GM21423 (cell line): ENCODE data around the gene FBXW2.

Source experiments
- ATAC-seq: cut with Tn5 transposase; IDR thresholded peaks from one replicate; pipeline ENCODE4 v1.9.1; 2021; ENCODE audit warnings: mild to moderate bottlenecking, moderate library complexity; ENCODE audit not compliant: unreplicated experiment

The FBXW2 gene

DNA sequence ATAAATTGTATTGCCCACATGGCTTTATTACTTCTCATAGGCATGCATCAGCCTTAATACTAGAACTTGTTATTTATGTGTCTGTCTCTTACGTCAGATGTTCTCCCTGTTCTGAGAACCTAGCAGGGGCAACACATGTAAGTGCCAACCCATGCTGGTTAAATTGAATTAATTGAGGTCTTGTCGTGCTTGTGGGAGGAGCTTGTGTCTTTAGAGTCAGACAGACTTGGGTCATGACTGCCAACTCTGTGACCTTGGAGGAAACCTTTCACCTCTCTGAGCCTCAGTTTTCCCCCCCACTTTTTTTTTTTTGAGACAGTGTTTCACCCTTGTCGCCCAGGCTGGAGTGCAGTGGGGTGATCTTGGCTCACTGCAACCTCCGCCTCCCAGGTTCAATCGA, 76.7 kb downstream of the FBXW2 start:
- no peak for ATAC-seq

DNA sequence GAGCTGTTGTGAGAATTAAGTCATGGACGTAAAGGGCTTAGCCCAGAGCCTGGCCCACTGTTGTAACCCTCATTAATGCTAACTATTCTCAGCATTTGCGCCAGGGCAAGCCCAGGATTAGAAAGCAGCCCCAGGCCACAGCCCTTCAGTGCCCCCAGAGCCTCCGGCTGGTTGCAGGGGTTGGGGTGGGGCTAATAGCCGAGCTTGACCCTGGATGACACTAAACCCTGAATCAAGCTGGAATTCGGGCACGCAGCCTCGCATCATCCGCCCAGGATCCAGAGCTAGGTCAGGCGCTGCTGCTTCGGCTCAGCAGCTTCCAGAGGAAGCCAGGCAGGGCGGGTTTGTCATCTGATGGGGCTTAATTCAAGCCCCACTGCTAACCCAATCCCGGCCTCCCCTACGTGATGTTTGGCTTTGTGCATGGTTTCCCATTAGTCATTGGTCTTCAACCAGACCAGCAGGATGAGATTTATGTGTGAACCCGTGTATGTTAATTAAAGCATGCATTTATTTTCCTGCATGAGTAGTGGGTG, 77.8 kb downstream of the FBXW2 start:
- no peak for ATAC-seq

DNA sequence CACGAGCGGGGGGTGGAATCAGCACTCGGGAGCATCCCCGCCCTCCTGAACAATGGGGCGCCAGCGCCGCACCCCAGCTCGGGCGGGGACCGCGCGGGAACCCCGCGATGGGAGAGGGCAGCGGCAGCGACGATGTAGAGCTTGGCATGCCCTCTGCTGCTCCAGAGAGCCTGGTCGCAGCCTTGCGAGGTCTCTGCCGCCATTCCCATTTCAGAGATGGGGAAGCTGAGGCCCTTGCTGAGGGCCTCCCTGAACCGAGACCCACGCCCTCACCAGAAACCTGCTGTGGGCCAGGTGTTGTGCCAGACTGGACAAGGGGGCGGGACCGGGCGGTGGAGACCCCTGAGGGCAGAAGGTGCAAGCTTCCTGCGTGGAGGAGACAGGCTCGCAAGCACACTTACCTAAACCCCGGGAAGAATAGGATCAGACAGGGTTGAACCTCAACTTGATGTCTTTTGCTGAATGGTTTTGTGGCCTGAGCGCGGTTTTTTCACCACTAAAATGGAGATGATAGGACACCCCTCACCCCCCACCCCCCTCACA, 78.3 kb downstream of the FBXW2 start:
- ATAC-seq, result peak; percentile 15

DNA sequence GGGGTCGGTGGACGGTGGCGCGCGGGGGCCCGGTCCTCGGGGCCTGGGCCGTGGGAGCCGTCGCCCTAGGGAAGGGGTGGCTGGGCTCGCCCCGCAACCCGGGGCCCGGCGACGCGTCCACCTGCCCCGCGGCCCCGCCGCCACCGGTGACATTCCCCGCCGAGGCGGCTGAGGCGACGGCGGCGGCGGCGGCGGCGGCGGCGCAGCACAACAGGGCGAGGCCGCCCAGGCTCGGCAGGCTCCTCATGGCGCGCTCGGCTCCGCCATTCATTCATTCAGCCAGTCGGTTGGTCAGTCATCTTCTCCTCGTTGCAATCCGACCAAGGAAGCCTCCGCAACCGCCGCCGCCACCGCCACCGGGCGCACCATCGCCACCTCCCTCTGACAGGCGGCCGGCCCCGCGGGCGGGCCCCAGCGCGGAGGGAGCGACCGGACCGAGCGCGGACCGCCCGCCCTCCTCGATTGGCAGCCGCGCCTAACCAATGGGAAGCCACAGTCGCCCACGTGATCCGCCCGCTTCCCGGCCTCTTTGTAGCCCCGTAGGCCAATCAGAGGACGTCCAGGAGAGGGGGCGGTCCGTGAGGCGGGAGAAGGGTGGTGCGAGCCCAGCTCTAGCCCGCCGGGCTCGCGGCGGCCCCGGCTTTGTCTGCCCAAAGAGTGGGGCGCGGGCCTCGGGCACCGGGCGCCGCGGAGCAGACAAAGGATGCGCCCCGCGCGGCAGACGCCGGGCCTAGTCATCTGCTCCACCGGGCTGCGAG, 78.9 kb downstream of the FBXW2 start, which contains the start of gene MEGF9:
MEGF9 (minus strand) TSS at position 383 of the 758 bp plus-strand sequence; CDS start at position 271, 112 bp downstream.
- ATAC-seq, result peak; percentile 94

DNA sequence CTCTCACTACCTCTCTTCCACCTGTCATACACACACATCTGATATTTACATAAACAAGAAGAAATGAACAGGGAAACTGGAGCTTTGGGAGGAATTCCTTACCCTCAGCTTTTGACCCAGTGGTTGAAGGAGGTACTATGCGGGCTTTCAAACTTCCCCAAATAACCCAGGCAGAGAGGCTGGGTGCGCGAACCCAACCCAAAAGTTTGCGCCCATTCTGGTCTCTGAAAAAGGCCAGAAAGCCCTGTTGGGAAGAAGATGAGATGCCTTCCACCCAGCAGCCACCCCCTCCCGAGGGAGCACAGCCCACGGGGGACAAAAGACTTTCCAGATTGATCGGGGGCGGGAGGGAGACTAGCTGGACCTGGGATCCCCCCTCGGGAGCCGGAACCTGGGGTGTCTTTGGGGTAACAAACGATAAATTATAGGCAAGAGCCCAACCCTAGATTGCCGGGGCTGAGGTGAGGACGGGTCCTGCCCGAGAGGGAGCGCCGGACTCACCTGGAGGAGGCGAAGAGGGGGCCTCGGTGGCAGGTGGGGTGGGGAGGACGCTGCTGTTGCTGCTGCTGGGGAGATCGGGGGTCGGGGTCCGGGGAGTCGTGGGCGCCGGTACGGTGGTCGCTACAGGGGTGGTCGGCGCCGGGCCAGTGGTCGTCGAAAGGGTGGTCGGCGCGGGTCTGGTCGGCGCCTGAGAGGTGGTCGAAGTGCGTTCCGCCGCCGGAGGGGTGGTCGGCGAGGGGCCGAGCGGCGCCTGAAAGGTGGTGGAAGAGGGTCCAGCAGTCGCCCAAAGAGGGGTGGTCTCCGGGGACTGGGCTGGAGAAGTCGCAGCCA, 79.7 kb downstream of the FBXW2 start:
- no peak for ATAC-seq

DNA sequence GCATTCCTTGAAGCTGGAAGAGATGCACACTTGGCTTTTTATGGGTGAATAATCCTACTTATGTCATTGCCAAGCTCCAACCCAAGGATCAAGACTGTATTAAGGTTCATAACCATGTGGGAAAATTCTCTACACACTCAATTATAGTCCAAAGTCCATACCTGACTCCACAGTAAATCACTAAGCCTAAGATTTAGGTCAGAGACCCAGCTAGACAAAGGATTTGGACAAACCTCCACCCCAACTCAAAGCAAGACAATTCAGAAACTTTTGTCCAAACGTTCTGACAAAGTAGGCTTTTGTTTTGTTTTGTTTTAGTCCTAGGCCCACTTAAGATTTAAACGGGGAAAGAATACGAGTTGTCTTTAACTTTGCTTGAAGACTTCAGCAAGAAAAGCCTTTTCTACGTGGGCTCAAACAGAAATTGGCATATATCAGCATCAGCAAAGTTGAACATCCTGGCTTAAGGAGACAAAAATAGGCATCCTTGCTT, 80.6 kb downstream of the FBXW2 start:
- no peak for ATAC-seq

DNA sequence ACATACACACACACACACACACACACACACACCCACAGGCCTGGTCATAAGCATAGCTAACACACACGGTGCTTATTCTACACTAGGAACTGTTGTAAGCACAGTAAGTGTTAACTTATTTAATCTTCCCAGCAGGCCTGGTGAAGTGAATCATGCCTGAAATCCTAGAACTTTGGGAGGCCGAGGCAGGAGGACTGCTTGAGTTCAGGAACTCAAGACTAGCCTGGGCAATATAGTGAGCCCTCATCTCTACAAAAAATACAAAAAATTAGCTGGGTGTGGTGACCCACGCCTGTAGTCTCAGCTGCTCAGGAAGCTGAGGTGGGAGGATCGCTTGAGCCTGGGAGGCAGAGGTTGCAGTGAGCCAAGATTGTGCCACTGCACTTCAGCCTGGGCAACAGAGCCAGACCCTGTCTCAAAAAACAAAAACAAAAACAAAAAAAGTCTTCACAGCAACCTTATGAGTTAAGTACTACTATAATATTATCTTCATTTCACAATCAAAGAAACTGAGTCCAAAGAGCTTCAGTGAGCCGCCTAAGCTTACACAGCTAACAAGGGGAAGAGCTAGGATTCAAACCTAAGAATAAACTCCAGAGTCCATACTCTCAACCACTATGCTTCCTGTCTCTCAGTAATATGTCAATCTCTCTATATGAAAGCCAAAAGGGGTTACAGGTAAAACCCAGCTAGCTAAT, 81.2 kb downstream of the FBXW2 start:
- no peak for ATAC-seq

DNA sequence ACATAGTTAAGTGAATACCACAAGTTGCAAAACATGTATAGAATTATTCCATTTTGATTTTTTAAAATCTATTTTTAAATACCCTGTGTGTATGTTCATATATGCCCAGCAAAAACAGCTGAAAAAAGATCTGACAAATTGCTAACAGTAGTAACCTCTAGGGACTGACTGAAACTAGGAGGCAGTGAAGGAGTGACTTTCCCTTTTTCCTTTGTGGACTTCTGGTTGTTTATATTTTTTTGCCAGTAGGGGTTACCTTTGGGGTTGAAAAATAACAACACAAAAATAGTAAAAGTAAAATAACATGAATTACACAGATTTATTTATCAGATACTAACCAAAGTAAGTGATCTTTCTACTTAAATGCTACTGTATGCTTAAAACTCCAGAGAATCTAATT, 81.9 kb downstream of the FBXW2 start:
- no peak for ATAC-seq

DNA sequence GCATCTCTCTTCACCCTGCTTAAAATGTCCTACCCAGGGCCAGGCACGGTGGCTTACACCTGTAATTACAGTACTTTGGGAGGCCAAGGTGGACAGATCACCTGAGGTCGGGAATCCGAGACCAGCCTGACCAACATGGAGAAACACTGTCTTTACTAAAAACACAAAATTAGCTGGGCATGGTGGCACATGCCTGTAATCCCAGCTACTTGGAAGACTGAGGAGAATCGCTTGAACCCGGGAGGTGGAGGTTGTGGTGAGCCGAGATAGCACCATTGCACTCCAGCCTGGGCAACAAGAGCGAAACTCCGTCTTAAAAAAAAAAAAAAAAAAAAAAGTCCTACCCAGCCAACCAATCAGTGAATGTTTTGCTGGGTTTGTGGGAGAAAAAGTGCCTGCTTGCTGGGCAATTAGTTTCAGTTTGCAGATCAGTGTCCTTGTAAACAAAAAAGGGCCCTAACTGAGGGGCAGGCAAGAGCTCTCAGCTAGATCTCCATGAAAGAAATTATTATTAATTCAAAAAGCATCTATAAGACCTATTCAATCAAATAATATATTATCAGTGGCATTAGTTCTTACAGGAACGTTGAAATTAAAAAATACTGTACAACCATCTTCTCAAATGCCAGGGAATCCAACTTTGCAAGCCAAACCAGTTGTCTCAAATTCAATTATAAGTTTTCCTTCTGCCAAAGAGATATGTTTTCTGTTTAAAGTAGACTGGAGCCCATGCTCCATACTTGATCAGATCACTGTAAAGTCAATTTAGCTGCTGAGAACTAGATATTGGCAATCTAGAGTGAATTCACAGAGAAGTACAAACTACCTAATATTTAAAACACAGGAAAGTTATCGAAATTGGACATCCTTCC, 82.9 kb downstream of the FBXW2 start:
- no peak for ATAC-seq

DNA sequence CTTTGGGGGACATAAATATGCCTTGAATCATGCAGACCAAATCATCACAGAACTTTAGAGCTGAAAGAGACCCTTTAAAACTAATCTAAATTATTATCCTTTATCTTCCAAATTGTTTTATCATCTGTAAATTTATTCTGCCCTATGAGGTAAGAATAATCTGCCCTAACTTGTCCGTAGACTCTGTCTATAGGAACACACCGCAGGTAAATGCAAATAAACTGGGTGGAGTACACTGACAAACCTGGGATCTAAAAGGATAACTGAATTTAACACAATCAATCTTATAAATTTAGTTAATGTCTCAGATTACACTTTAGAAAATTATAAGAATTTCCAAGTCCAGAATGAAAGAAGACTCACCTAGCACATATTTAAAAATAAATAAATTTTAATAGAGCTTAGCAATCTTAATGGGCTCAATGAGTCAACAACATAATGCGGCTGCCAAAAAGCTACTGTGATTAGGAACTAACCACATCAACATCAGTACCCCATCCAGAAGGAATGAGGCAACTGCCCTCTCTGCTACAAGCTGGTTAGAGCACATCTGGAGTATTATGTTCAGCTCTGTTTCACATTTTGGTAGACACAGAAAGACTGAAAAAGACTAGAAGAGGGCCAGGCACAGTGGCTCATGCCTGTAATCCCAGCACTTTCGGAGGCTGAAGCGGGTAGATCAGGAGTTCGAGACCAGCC, 84.5 kb downstream of the FBXW2 start:
- no peak for ATAC-seq

DNA sequence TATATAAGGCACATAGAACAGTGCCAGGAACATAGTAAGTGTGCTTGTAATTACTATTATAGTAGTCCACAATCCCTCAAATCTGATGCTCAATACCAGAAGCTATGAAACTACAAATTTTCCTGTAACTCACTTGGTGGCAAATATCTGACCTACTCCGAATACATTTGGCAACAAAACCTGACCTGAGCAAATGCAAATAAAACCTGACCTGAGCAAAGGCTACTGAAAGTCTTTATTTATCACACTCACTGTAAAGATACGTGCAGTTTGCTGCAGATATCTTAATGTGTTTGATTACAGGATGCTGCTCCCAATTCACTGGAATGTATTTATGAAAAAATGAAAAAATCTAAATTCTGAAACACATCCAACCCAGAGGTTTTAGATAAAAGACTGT, 86.0 kb downstream of the FBXW2 start:
- ATAC-seq, result no peak
